ENCODE results near the gene ADD1. TPM values are rescaled to one million over a fixed set of nuclear protein-coding genes. Genes with fewer than 3 reads are reported as not detected.
A peak's percentile ranks its signal among the peaks of the same experiment; 100 is the strongest.

Gene ADD1
- total and polyA plus RNA-seq, 2 of the 13 experiments (the other 11 are each of a cell fraction or from before 2014, with no cell fraction given) = 73.9 to 122 TPM

DNA sequence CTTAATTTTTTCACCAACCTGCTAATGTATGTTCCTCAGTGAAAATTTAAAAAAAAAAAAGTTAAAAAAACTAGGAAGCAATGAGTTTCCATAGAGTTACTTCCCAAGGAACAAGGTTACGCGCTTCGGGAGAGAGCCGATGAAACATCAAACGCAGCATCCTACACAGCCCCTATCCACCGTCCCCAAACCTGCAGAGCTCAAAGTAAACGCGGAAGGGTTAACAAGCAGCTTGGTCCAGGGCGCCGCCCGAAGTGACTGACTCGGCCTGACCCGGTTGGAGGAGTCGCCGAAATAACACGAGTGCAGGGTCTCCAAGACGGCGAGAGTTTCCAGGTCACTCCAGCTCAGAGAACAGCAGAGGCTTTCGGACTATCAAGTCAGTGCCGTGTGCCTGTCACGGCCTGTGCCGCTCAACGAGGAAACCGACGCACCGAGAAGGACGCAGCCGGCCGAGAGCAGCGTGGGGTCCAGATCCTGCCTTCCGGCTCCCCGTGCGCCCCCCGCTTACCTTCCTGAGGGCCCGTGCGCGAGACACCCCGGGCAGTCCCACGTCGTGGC is 119.0 kb downstream of the ADD1 start (continued):
- TF ChIP-seq NFATC3 (CRISPR knock-in tag; IDR thresholded peaks at IDR 0.05) (no peak), WIZ (CRISPR knock-in tag; IDR thresholded peaks at IDR 0.05) (no peak), NONO (IDR thresholded peaks at IDR 0.05) (no peak), NONO (CRISPR knock-in tag; conservative IDR thresholded peaks at IDR 0.05) (no peak), MXI1 (IDR thresholded peaks at IDR 0.05; ENCODE audit: borderline replicate concordance, low read depth, low read length) (no peak), CENPX (CRISPR knock-in tag; IDR thresholded peaks at IDR 0.05) (no peak), MBNL3 (CRISPR knock-in tag; conservative IDR thresholded peaks at IDR 0.05) (no peak), FIP1L1 (IDR thresholded peaks at IDR 0.05; ENCODE audit: borderline replicate concordance, insufficient read depth, low read depth, low read length) (no peak), ZNF703 (CRISPR knock-in tag; IDR thresholded peaks at IDR 0.05; ENCODE audit: borderline replicate concordance) (no peak), BHLHE40 (IDR thresholded peaks at IDR 0.05; ENCODE audit: low read length) (no peak), RBAK (CRISPR knock-in tag; IDR thresholded peaks at IDR 0.05) (no peak), MTA1 (CRISPR knock-in tag; IDR thresholded peaks at IDR 0.05; ENCODE audit: borderline replicate concordance) (peak; percentile 65; the same call in 1 of the 2 replicates), KLF12 (CRISPR knock-in tag; IDR thresholded peaks at IDR 0.05; ENCODE audit: borderline replicate concordance) (no peak), PAF1 (CRISPR knock-in tag; IDR thresholded peaks at IDR 0.05) (no peak), ZBTB3 (CRISPR knock-in tag; IDR thresholded peaks at IDR 0.05; ENCODE audit: borderline replicate concordance, low read depth) (no peak), CHD2 (IDR thresholded peaks at IDR 0.05; ENCODE audit: low read depth, low read length) (no peak), ZNF546 (CRISPR knock-in tag; conservative IDR thresholded peaks at IDR 0.05) (no peak; the same call in 1 of the 2 replicates), ZNF121 (CRISPR knock-in tag; IDR thresholded peaks at IDR 0.05) (no peak), ISL2 (CRISPR knock-in tag; IDR thresholded peaks at IDR 0.05) (no peak), SMAD9 (CRISPR knock-in tag; IDR thresholded peaks at IDR 0.05) (no peak), ZNF713 (CRISPR knock-in tag; IDR thresholded peaks at IDR 0.05) (no peak), ZNF670 (CRISPR knock-in tag; IDR thresholded peaks at IDR 0.05; ENCODE audit: borderline replicate concordance) (no peak)
- TF ChIP-seq, protein P1, sequence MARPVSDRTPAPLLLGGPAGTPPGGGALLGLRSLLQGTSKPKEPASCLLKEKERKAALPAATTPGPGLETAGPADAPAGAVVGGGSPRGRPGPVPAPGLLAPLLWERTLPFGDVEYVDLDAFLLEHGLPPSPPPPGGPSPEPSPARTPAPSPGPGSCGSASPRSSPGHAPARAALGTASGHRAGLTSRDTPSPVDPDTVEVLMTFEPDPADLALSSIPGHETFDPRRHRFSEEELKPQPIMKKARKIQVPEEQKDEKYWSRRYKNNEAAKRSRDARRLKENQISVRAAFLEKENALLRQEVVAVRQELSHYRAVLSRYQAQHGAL (CRISPR knock-in tag; IDR thresholded peaks at IDR 0.05; ENCODE audit: not compliant biosample characterization) = no peak
- TF ChIP-seq, protein P2, sequence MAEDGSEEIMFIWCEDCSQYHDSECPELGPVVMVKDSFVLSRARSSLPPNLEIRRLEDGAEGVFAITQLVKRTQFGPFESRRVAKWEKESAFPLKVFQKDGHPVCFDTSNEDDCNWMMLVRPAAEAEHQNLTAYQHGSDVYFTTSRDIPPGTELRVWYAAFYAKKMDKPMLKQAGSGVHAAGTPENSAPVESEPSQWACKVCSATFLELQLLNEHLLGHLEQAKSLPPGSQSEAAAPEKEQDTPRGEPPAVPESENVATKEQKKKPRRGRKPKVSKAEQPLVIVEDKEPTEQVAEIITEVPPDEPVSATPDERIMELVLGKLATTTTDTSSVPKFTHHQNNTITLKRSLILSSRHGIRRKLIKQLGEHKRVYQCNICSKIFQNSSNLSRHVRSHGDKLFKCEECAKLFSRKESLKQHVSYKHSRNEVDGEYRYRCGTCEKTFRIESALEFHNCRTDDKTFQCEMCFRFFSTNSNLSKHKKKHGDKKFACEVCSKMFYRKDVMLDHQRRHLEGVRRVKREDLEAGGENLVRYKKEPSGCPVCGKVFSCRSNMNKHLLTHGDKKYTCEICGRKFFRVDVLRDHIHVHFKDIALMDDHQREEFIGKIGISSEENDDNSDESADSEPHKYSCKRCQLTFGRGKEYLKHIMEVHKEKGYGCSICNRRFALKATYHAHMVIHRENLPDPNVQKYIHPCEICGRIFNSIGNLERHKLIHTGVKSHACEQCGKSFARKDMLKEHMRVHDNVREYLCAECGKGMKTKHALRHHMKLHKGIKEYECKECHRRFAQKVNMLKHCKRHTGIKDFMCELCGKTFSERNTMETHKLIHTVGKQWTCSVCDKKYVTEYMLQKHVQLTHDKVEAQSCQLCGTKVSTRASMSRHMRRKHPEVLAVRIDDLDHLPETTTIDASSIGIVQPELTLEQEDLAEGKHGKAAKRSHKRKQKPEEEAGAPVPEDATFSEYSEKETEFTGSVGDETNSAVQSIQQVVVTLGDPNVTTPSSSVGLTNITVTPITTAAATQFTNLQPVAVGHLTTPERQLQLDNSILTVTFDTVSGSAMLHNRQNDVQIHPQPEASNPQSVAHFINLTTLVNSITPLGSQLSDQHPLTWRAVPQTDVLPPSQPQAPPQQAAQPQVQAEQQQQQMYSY (CRISPR knock-in tag; IDR thresholded peaks at IDR 0.05) = peak; percentile 35; the same call in 1 of the 2 replicates
- TF ChIP-seq, protein P3, sequence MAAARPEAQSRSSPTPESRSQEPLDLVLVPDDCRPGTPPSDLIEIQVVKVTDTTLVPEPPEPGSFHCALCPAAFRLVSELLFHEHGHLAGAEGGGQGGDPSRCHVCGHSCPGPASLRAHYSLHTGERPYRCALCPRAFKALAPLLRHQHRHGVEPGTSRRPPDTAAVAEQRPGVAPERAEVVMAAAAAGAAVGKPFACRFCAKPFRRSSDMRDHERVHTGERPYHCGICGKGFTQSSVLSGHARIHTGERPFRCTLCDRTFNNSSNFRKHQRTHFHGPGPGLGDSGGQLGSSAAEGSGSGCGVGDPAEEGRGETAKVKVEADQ (CRISPR knock-in tag; IDR thresholded peaks at IDR 0.05; ENCODE audit: borderline replicate concordance) = no peak
- TF ChIP-seq, protein P4, sequence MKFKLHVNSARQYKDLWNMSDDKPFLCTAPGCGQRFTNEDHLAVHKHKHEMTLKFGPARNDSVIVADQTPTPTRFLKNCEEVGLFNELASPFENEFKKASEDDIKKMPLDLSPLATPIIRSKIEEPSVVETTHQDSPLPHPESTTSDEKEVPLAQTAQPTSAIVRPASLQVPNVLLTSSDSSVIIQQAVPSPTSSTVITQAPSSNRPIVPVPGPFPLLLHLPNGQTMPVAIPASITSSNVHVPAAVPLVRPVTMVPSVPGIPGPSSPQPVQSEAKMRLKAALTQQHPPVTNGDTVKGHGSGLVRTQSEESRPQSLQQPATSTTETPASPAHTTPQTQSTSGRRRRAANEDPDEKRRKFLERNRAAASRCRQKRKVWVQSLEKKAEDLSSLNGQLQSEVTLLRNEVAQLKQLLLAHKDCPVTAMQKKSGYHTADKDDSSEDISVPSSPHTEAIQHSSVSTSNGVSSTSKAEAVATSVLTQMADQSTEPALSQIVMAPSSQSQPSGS (CRISPR knock-in tag; IDR thresholded peaks at IDR 0.05) = no peak
